Vagina (tissue), 2 donors: ENCODE data around the gene EIF2AK3.

ENCODE experiments used
- CTCF ChIP-seq, 3 experiments: fragments of 450-650 bp in 2 of 3; fragments of 200-600 bp in 1 of 3; sonication (generic) in 1 of 3; IDR thresholded peaks; one replicate each; pipeline ENCODE4 v1.5.1; 2017 to 2019; ENCODE audit warnings: antibody characterized with exemption in 3 of 3, mild to moderate bottlenecking in 2 of 3, moderate library complexity in 2 of 3
- POLR2A ChIP-seq, 2 donors: fragments of 450-650 bp; IDR thresholded peaks; one replicate each; pipeline ENCODE4 v1.6.1; 2017; ENCODE audit warnings: antibody characterized with exemption in 2 of 2, mild to moderate bottlenecking in 2 of 2, moderate library complexity in 2 of 2

GRCh38 chr2:88669482-88670214 lies 42.4 kb upstream of the EIF2AK3 start:
- TF ChIP-seq CTCF (IDR thresholded peaks at IDR 0.05) (peak; percentile 16 to 53 (median 37)), POLR2A (IDR thresholded peaks at IDR 0.05) (no peak)
